Measurements from ENCODE around the gene INTS2.
"Not testable (repeated sequence)": the region's sequence is repeated elsewhere in the genome, so short reads cannot be mapped to it uniquely, and the experiment has no call there.

The INTS2 gene

DNA sequence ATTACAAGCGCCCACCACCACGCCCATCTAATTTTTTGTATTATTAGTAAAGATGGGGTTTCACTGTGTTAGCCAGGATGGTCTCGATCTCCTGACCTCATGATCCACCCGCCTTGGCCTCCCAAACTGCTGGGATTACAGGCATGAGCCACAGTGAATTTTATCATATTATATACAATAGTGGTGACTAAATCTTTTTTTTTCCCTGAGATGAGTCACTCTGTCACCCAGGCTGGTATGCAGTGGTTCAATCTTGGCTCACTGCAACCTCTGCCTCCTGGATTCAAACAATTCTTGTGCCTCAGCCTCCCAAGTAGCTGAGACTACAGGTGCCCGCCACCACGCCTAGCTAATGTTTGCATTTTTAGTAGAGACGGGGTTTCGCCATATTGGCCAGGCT is 41.9 kb downstream of the INTS2 start:
- DNase-seq: peak; percentile 43

DNA sequence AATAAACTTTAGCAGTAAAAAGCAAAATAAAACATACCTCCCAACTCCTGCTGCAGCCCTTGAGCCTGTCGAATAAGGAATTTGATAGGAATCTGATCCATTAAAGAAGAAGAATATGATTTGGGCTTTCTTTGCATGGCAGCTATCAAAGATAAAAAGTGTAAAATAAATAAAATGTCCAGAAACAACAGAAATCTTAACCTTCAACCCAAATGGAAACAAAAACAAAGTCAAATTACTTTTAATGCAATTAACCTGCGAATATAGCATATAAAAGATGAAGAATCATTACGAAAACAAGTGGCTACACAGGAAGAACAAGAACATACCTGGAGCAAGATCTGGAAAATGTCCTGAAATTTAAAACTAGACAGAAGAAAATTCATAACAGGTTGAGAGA is 42.9 kb downstream of the INTS2 start:
- DNase-seq: no peak

DNA sequence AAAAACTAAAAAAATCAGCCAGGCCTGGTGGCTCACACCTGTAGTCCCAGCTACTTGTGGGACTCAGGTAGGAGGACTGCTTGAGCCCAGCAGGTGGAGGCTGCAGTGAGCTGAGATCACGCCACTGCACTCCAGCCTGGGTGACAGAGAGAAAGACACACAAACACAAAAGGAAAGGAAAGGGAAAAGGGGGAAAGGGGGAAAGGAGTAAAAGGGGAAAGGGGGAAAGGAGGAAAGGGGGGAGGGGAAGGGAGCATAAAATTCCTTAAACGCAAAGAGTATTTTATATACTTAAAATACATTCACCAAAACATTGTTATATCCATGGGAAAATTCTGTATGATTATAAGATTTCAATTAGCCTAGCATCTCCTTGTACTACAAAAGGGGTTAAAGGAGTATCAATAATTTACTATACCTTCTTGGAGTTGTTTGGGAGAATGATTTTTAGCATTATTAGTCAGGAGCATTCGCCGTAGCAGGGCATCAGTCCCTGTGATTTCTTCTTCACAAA is 47.1 kb downstream of the INTS2 start:
- DNase-seq: no peak

DNA sequence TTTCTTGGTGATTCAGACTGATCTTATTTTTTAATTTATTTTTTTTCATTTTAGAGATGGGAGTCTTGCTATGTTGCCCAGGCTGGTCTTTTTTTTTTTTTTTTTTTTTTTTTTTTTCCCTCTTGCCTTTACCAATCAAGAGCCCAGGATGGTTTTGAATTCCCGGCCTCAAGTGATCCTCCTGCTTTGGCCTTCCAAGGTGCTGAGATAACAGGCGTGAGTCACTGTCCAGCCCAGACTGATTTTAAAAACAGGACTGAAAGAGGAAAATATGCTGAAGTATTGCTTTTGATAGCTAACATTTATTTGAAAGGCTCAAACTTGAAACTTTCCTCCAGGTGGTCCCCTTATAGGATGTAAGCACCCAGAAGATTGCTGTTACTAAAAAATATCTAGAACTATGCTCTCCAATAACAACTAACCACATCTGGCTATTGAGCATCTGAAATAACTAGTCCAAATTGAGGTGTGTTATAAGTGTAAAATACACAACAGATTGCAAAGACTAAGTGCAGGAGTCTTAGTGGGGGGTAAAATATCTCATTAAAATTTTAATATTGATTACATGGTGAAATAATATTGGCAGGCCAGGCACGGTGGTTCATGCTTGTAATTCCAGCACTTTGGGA is 48.7 kb downstream of the INTS2 start:
- DNase-seq: no peak

DNA sequence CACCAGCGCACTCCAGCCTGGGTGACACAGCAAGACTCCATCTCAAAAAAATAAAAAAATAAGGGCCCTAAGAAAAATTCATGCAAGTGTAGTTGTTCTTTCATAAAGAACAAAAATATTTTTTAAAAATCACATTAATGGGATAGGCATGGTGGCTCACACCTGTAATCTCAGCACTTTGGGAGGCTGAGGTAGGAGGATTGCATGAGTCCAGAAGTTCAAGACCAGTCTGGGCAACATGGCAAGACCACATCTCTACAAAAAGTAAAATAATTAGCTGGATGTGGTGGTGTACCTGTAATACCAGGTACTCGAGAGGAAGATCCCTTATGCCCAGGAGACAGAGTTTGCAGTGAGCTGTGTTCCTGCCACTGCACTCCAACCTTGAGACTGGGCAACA is 49.3 kb downstream of the INTS2 start:
- DNase-seq: no peak

DNA sequence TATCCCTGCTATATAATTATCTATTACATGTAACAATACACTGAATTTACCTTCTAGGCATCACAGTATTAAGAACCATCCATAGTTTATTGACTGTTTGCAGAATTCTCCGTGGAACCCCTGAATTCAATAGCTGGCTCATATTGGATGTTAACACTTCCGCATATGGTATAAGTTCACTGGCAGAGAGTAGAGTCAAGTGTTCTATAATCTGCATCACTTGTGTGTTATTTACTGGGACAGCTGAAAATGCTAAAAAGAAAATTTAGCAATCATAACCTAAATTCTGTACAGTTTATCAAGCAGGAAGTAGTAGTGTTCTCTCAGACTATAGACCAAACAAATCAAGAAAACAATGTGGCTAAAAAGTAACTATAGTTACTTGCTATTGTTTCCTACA is 49.9 kb downstream of the INTS2 start:
- no peak for DNase-seq

DNA sequence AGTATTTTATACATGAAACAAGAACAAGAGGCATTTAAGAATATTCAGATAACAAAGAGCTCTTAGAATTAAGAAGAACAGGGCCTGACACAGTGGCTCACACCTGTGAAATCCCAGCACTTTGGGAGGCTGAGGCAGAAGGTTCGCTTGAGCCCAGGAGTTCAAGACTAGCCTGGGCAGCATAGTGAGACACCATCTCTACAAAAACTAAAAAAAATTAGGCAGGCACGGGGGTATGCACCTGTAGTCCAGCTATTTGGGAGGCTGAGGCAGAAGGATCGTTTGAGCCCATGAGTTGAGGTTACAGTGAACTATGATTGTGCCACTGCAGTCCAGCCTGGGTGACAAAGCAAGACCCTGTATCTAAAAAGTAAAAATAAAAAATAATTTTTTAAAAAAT is 52.0 kb downstream of the INTS2 start:
- DNase-seq: no peak

DNA sequence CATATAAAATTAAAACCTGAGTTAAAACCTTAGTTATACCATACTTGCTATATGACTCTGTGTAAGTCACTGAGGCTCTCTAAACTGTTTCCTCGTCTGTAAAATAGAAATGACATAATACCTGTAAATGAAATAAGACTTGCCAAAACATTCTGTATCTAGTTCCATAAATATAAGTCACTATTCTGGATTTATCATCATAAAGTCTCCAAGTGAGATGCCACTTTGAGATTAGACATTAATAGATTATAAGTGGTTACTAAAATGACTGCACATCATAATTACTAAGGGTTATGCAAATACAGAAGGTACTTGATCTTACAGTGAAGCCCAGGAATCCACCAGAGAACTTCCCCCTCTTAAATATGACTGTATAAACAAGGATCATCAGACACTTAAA is 52.5 kb downstream of the INTS2 start:
- no peak for DNase-seq

DNA sequence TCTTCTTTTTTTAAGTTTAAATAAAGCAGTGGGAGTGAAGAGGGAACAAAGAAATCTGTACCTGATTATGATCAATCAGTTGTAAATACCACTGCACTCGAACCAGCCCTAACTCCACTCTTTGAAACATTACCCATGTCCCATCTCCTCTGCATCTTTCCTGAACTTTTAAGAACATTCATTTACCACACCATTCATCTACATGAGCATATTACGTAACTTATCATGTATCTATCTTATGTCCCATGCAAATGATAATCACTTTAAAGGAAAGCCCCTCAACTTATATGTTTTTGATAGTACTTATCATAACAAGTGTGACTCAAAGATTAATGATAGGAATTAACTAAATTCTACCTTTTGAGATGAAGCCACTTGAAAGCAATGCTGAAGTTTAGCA is 53.7 kb downstream of the INTS2 start:
- DNase-seq: no peak

DNA sequence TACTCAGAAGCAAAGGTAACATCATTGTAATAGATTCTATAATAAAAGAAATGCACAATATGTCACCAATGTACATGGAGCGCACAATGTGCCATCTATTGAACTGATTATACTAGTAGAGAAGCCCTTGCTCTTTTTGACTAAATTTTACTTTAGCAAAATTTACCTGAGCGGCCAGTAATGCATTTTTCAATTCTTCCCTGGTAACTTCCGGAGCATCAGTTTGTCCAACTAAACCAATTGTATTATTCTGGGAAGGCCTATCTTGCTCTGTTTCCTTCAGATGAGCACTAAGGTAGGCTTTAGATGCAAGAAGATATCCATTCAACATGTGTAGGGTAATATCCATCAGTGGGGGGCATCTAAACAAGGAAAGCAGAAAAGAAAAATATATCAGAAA is 55.7 kb downstream of the INTS2 start:
- no peak for DNase-seq

DNA sequence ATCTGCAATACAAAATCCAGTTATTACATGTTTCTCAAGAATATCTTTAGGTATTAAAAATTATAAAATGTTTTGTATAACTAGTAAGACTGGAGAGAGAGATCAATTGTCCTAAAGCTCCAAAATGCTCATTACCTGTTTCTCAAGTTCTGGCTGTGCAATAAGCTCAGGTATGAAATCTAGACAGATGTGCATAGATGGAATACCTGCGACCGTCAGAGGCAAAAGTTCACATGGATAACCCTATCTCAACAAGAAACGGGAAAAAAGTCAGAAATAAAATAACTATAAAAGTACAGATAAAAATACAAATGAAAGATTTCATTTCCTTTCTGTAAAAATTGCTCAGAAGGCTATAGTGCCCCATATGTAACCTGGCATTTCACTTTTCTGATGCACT is 58.6 kb downstream of the INTS2 start:
- DNase-seq: no peak

DNA sequence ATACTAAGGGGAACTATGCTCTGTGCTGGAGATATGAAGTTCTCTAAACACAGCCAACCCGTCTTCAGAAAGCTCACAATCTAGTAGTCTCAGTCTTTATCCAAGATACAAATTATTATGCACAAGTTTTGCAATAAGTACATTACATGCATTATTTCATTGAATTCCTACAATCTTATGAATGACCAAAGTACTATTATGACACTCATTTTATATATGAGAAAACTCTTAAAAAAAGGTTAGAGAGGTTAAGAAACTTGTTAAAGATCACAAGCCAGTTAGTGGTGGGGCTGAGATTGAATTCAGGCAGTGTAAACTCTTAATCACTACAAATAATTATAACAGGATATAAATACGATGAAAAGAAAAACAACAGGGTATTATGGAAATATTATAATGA is 59.7 kb downstream of the INTS2 start:
- no peak for DNase-seq

DNA sequence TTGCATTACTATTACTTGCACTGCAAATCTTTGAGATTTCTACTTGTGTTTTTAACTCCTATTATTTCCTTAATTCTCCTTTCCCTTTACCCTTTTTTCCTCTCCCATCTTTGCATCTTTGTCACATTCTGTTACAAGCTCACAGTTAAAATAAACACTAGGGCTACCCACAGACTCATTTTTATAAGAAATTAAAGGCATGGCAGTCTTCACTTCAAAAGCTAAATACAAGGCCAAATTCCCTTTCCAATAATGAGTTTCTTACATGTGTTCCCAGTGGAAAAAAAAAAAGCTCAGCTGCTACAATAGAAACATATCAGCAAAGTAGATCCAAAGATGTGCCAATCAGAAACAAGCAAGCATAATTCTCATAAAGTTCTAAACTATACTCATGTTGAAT is 60.7 kb downstream of the INTS2 start:
- DNase-seq: no peak

DNA sequence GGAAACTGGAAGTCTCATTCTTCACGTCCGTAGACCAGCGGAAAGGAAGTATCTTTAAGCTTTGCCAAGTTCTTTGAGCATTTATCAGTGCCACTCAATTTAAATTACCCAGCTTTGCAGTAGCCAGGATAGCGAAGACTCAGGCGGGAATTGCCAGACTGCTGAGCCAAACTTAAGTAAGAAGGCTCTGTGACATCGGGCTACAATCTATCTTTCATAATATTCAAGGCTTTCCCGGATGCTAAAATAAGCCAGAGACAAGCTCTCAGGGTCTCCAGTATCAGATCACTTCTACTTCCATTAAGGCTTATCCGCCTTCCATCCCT is 64.0 kb downstream of the INTS2 start:
- no peak for DNase-seq

DNA sequence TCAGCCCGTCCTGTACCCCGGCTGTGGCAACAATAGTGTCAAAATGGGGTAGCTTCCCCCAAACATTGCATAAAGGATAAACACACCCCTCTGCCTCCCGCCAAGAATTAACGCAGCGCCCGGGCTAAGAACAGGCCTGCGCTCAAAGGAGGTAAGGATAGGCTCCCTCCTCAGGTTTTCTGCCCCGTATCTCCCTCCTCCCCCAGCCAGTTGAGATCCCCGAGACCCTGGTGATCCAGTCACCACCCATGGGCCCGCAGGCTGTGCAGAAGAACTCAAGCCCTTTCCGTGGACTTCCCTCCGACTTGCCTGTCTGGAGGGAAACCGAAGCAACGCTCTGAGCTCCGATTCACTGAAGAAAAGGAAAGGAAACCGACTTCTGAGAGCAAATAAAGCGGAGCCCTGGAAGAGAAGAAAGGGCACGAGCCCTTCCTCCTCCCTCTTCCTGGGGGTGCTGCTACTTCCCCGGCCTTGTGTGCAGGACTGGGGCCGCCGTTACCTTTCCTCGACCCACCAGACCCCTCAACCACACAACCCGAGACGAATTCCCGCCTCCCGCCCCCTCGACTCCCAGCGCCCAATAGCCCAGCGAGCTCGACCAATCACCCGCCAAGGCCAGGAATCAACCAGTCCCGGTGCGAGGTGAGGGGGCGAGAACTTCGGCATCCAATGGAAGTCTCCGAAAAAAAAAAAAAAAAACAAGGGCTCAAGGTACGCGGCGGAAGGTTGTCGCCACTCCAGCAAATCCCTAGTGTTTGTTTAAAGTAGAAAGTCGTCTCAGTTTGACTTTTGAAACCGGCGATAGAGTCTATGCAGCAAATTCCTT is 64.6 kb downstream of the INTS2 start, which contains the start of gene BRIP1:
BRIP1 (minus strand) TSS at position 554 of the 826 bp plus-strand sequence. CDS start 1,989 bp downstream, outside the sequence.
- DNase-seq: peak; percentile 96

DNA sequence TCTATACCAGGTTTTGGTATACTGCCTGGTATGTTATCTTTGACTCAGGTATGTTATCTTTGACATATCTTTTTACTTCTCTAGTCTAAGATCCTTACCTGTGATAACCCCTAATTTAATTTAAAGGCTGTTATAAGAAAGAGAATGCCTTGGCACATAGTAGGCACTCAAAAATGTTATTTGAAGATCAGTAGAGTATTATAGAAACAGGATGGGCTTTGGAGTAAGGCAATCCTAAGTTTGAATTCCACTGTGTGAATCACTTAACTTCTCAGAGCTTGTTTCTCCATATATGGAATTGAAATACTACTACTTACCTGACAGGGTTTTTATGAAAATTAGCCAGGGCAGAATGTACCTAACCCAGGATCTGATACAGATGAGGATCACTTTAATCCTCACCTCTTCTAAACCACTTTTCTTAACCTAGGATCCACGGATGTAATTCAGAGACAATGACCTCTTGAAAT is 65.6 kb downstream of the INTS2 start:
- peak; percentile 53 for DNase-seq

DNA sequence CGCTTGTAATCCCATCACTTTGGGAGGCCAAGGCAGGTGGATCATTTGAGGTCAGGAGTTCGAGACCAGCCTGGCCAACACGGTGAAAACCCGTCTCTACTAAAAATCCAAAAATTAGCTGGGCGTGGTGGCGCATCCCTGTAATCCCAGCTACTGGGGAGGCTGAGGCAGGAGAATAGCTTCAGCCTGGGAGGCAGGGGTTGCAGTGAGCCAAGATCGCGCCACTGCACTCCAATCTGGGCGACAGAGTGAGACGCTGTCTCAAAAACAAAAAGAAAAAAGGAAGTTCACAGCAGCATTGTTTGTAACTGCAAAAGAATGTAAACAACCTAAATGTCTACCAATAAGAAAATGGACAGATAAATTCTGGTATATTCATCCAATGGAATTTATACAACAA is 67.4 kb downstream of the INTS2 start:
- not testable (repeated sequence) for DNase-seq

DNA sequence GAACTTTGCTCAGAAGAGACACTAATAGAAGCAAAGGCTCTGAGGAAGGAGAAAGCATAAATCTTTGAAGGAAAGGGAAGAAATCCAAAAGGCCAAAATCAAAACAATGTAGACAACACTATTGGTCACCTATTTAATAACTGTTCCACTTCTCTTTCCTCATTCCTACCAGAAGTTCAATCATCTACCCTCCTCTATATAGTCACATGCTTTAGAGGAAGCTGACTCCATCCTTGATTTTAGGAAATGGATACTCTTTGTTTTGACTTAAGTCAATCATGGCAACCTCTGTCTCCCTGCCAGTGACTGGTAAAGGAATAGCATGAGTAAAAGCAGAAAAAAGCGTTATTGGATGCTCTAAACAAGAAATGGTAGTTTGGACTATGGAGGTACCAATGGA is 71.7 kb downstream of the INTS2 start:
- no peak for DNase-seq

DNA sequence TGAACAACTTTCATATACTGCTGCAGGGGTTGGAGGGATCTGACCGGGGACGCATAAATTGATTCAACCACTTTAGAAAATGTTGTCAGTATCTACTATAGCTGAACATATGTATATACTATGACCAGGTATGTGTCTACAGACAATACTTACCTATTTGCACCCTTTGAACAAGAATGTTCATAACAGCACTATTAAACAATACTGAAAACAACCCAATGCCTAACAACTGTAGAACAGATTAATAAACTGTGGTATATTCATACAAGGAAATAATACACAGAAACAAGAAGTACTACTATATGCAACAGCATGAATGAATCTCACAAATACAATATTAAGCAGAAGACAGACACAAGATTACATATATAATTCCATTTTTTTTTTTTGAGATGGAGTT is 74.9 kb downstream of the INTS2 start:
- DNase-seq: no peak

DNA sequence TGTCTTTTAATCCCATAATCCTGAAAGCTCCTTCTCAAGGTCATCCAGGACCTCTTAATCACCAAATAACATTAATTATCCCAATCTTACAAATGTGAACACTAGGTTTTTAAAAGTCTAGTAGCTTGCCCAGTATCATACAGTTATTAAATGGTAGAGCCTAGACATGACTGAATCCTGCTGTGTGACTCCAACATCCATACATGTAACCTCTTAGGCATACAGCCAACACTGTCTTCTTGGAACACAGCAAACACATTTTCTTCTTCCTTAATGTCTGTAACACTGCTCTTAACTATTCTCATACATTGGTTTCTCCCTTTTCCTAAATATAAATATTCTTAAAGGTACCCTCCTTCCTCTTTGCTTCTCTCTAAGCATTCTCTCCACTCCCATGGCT is 78.1 kb downstream of the INTS2 start:
- peak; percentile 6 for DNase-seq

DNA sequence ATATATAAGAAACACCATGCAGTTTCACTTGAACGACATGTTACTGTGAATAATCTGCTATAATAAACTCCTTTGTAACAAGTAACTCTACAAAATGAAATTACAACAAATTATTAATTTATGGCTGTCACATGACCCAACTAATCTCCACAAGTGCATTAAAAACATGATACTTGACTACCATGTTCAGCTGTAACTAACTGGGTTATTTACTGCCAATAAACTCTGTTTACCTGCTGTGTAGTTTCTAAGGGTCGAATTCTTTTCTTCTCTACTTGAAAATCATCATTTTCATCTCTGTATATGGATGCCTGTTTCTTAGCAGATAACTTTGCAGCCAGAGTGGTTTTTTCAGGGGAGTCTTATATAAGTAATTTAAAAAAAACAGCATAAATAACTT is 78.9 kb downstream of the INTS2 start:
- no peak for DNase-seq

DNA sequence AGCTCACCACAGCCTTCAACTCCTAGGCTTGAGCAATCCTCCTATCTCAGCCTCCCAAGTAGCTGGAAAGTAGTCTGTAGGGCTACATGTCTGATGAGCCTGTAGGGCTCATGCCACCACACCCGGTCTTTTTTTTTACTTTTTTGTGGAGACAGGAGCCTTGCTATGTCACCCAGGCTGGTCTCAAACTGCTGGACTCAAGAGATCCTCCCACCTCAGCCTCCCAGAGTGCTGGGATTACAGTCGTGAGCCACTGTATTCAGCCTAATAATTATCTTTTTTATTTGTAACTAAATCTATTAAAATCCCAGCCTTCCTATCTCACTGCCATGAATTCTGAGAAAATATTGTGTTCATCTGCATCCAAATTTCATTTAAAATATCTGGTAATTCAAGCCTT is 79.5 kb downstream of the INTS2 start:
- DNase-seq: no peak

DNA sequence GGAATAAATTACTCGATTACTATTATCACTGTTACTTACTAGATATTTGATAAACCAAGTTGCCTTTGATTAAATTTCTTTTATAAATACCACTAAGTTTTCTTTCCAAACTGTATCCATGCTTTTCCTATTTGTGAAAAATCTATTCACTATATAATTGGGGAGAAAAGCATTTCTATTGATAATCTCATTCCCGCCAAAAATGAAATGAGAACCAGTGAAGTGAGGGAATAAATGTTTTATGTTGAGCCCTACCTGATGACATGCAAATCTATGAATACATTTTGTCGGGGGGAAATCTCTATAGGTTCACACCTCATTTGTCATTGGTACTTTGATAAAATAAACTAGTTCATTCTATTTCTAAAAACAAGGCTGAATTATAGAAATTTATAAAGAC is 80.1 kb downstream of the INTS2 start:
- DNase-seq: no peak

DNA sequence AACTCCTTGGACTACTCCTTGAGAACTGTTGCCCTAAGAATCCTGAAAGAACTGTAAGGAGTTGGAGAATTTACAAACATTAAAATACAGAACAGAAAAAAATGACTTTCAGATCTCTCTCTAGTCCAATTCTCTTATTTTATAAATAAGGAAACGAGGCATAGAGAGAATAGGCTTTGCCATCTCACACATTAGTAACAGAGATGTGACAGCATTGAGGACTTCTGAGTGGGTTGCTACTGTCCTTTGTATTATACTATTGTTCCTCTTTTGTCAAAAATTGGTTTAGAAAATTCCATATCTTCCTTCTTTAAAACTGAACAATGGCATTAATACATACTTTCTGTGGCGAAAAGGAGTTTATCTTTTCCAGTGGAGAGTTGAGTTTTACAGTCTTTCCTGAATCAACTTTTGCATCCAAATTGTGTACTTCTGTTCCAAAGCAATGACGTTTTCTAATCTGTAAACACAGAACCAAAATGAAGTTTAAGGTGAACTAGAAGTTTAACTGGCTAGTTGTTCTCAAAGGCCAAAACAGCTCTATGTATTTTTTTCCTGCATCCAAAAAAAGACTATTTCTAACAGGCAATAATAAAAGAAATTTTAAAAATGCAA is 80.9 kb downstream of the INTS2 start:
- no peak for DNase-seq

Data from fibroblast of skin of right biceps (primary cell).